Measurements from ENCODE around the gene DDX23.

The DDX23 gene

GRCh38 chr12:48852734-48853688, 1.0 kb upstream of the DDX23 start:
- TF ChIP-seq GATA3 (IDR thresholded peaks at IDR 0.05; ENCODE audit: low read depth, low read length) (no peak), GATA2 (IDR thresholded peaks at IDR 0.05; ENCODE audit: low read depth, low read length) (peak; percentile 70)

GRCh38 chr12:48838048-48838447, 13.9 kb downstream of the DDX23 start:
- TF ChIP-seq GATA2 (IDR thresholded peaks at IDR 0.05; ENCODE audit: low read depth, low read length) (no peak), GATA3 (IDR thresholded peaks at IDR 0.05; ENCODE audit: low read depth, low read length) (no peak)

GRCh38 chr12:48832321-48833060, 19.5 kb downstream of the DDX23 start:
- TF ChIP-seq GATA3 (IDR thresholded peaks at IDR 0.05; ENCODE audit: low read depth, low read length) = no peak

- TF ChIP-seq GATA2 (IDR thresholded peaks at IDR 0.05; ENCODE audit: low read depth, low read length) (no peak), GATA3 (IDR thresholded peaks at IDR 0.05; ENCODE audit: low read depth, low read length) (no peak)
Measured at GRCh38 chr12:48831257-48831656, 20.7 kb downstream of the DDX23 start.

- TF ChIP-seq GATA3 (IDR thresholded peaks at IDR 0.05; ENCODE audit: low read depth, low read length) (no peak), GATA2 (IDR thresholded peaks at IDR 0.05; ENCODE audit: low read depth, low read length) (no peak)
Measured at GRCh38 chr12:48828841-48829575, 23.0 kb downstream of the DDX23 start.

GRCh38 chr12:48828293-48828692, 23.7 kb downstream of the DDX23 start:
- TF ChIP-seq GATA2 (IDR thresholded peaks at IDR 0.05; ENCODE audit: low read depth, low read length) (no peak), GATA3 (IDR thresholded peaks at IDR 0.05; ENCODE audit: low read depth, low read length) (no peak)

GRCh38 chr12:48827513-48828096, 24.4 kb downstream of the DDX23 start:
- no peak for TF ChIP-seq GATA2 (IDR thresholded peaks at IDR 0.05; ENCODE audit: low read depth, low read length)
- no peak for TF ChIP-seq GATA3 (IDR thresholded peaks at IDR 0.05; ENCODE audit: low read depth, low read length)

GRCh38 chr12:48827026-48827425, 24.9 kb downstream of the DDX23 start:
- TF ChIP-seq GATA3 (IDR thresholded peaks at IDR 0.05; ENCODE audit: low read depth, low read length) (no peak), GATA2 (IDR thresholded peaks at IDR 0.05; ENCODE audit: low read depth, low read length) (no peak)

- TF ChIP-seq GATA2 (IDR thresholded peaks at IDR 0.05; ENCODE audit: low read depth, low read length) (no peak), GATA3 (IDR thresholded peaks at IDR 0.05; ENCODE audit: low read depth, low read length) (no peak)
Measured at GRCh38 chr12:48826209-48826855, 25.6 kb downstream of the DDX23 start.

GRCh38 chr12:48824905-48825304, 27.1 kb downstream of the DDX23 start:
- TF ChIP-seq GATA2 (IDR thresholded peaks at IDR 0.05; ENCODE audit: low read depth, low read length) = no peak
- no peak for TF ChIP-seq GATA3 (IDR thresholded peaks at IDR 0.05; ENCODE audit: low read depth, low read length)

GRCh38 chr12:48824112-48824511, 27.9 kb downstream of the DDX23 start:
- TF ChIP-seq GATA3 (IDR thresholded peaks at IDR 0.05; ENCODE audit: low read depth, low read length) (no peak), GATA2 (IDR thresholded peaks at IDR 0.05; ENCODE audit: low read depth, low read length) (no peak)

GRCh38 chr12:48823281-48823680, 28.7 kb downstream of the DDX23 start:
- TF ChIP-seq GATA2 (IDR thresholded peaks at IDR 0.05; ENCODE audit: low read depth, low read length) = no peak
- no peak for TF ChIP-seq GATA3 (IDR thresholded peaks at IDR 0.05; ENCODE audit: low read depth, low read length)

- no peak for TF ChIP-seq GATA3 (IDR thresholded peaks at IDR 0.05; ENCODE audit: low read depth, low read length)
- no peak for TF ChIP-seq GATA2 (IDR thresholded peaks at IDR 0.05; ENCODE audit: low read depth, low read length)
Measured at GRCh38 chr12:48822711-48823110, 29.3 kb downstream of the DDX23 start.

Measured in SH-SY5Y (cell line).